ENCODE data around the gene ECI1. TPM values are rescaled to one million over a fixed set of nuclear protein-coding genes. Genes with fewer than 3 reads are reported as not detected.
"Not testable (repeated sequence)": the region's sequence is repeated elsewhere in the genome, so short reads cannot be mapped to it uniquely, and the experiment has no call there.

Gene ECI1
- total RNA-seq, 4 donors from 2014 or later: 74.0 to 137 (median 79.3) TPM

DNA sequence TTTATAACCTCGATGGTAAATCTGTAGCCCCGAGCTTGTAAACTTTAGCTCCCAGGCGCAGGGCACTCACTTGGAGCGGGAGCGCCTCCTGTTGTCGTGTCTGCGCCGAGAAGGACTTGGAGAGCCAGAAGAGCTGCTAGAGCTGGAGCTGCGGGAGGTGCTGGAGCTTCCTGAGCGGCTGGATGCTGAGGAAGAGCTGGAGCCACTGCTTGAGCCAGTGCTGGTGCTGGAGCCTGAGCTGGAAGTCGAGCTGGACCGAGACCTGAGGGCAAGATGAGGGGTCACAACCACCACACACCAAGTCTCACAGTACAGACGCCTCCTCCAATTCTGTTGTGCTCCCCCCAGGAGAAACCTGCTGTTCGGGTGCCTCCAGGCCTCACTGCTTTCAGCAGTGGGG, 11.6 kb upstream of the ECI1 start:
- H3K4me1 ChIP-seq: peaks cover 18 to 19% of the 10 kb centered on the region in 2 donors
- H3K27ac ChIP-seq; H3K27me3 ChIP-seq; H3K4me3 ChIP-seq; DNase-seq; ATAC-seq; H3K9me3 ChIP-seq; in situ Hi-C loops (cut with MboI; ENCODE audit: low sequenced_read_pairs in 4 of 4): not testable (repeated sequence)
- intact Hi-C loops (cut with DNase I; ENCODE audit: low total_unique reads): loop anchor here (10.0 kb wide), 1 partner anchor 252 kb away; the partner anchor contains the start of gene ATP6V0C
- H3K36me3 ChIP-seq: peaks cover 6 to 59% of the 10 kb centered on the region in 2 donors

DNA sequence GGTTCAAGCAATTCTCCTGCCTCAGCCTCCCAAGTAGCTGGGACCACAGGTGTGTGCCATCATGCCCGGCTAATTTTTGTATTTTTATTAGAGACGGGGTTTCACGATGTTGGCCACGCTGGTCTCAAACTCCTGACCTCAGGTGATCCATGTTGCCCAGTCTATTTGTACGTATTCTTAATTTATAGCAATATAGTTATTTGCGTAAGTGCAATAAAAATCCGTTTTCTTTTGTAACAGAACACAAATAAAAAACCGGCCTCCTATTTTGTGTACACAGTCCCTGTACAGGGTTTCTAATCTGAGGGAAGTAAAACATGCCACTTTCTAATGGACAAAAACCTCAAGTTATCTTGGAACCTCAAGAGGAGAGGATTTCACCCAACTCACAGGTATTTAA, 8.9 kb upstream of the ECI1 start:
- TF ChIP-seq, protein P1, sequence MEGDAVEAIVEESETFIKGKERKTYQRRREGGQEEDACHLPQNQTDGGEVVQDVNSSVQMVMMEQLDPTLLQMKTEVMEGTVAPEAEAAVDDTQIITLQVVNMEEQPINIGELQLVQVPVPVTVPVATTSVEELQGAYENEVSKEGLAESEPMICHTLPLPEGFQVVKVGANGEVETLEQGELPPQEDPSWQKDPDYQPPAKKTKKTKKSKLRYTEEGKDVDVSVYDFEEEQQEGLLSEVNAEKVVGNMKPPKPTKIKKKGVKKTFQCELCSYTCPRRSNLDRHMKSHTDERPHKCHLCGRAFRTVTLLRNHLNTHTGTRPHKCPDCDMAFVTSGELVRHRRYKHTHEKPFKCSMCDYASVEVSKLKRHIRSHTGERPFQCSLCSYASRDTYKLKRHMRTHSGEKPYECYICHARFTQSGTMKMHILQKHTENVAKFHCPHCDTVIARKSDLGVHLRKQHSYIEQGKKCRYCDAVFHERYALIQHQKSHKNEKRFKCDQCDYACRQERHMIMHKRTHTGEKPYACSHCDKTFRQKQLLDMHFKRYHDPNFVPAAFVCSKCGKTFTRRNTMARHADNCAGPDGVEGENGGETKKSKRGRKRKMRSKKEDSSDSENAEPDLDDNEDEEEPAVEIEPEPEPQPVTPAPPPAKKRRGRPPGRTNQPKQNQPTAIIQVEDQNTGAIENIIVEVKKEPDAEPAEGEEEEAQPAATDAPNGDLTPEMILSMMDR (IDR thresholded peaks at IDR 0.05 in 4 of 5, conservative IDR thresholded peaks at IDR 0.05 in 1 of 5): no peak
- Histone ChIP-seq H3K4me3 (no peak overlapping the region), H3K27ac (no peak overlapping the region), H3K27me3 (no peaks in the 10 kb centered on the region), H3K9me3 (no peaks in the 10 kb centered on the region), H3K36me3 (peaks cover 6 to 87% of the 10 kb centered on the region in 2 donors), H3K4me1 (peaks cover under 1 to 3% of the 10 kb centered on the region in 2 donors)
- DNase-seq: no peak
- no peak for ATAC-seq
- in situ Hi-C loops (cut with MboI; ENCODE audit: low sequenced_read_pairs in 4 of 4) (no loop called here), intact Hi-C loops (cut with DNase I; ENCODE audit: low total_unique reads) (loop anchor here (10.0 kb wide), 1 partner anchor 255 kb away; the partner anchor contains the start of gene ATP6V0C)

DNA sequence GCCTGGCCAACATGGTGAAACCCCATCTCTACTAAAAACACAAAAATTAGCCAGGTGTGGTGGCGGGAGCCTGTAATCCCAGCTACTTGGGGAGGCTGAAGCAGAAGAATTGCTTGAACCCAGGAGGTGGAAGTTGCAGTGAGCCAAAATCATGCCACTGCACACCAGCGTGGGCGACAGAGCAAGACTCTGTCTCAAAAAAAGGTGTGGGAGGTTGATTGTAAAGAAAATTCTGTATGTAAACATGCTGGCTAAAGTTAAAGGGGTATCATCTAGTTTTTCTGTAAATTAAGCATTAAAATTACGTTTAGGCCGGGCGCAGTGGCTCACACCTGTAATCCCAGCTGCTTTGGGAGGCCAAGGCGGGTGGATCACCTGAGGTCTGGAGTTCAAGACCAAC, 7.1 kb upstream of the ECI1 start:
- in situ Hi-C loops (cut with MboI; ENCODE audit: low sequenced_read_pairs in 4 of 4): not testable (repeated sequence)

DNA sequence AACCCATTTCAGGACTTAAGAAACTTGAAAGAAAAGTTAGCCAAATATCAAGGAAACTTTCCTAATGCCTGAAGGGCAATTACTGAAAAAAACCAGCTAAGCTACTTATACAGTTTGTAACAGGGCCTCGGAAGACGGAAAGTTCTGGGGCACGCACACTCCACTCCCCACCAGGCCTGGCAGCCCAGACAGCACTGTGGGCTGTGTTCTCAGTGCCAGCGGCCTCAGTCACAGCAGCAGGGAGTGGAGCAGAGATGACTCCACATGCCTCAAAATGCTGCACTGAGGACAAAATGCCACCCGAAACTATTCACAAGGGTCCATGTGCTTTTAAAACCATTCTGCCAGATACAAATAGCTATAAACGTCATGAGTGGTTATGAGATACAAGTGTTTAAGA, 6.3 kb upstream of the ECI1 start:
- no peak for DNase-seq
- H3K27ac ChIP-seq: no peak overlapping the region
- H3K4me1 ChIP-seq: no peaks in the 10 kb centered on the region
- no peaks in the 10 kb centered on the region for H3K9me3 ChIP-seq
- intact Hi-C loops (cut with DNase I; ENCODE audit: low total_unique reads): no loop called here
- H3K36me3 ChIP-seq: peaks cover 6 to 98% of the 10 kb centered on the region in 2 donors
- in situ Hi-C loops (cut with MboI; ENCODE audit: low sequenced_read_pairs in 4 of 4): no loop called here
- no peak overlapping the region for H3K4me3 ChIP-seq
- no peak for ATAC-seq
- H3K27me3 ChIP-seq: no peaks in the 10 kb centered on the region
- no peak for TF ChIP-seq POLR2A (IDR thresholded peaks at IDR 0.05)
- TF ChIP-seq, protein P1 (IDR thresholded peaks at IDR 0.05 in 4 of 5, conservative IDR thresholded peaks at IDR 0.05 in 1 of 5): no peak

More for the DNA sequence above, 7.1 kb upstream of the ECI1 start:
- H3K4me3 ChIP-seq; intact Hi-C loops (cut with DNase I; ENCODE audit: low total_unique reads); ATAC-seq; H3K9me3 ChIP-seq; H3K4me1 ChIP-seq; H3K27ac ChIP-seq; DNase-seq; H3K27me3 ChIP-seq: not testable (repeated sequence)
- peaks cover 6 to 98% of the 10 kb centered on the region in 2 donors for H3K36me3 ChIP-seq

DNA sequence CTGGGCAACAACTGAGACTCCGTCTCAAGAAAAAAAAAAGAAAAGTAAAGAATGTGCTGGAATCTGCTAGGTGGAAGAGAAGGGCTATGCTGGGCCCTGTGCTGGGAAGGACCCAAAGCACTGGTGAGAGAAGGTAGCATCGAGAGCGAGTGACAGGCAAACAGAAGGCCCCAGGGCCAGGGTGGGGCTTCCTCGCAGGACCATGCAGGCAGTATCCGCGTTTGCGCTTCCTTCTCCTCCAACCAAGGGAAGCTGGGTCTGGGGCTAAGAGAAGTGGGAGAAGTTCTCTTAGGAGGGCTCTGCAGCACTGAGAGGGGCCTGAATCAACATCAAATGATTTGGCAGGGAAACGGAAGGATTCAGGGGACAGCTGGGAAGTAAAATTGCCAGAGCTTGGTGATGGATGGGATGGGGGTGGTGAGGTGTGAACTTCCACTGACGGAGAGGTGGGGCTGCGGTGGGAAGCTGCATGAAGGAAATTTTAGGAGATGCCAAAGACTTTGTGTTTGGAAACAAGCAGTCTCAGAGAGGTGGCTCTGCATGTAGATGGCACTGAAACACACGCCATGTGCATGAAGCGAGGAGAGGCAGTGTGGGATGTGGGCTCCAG, 5.2 kb upstream of the ECI1 start:
- H3K36me3 ChIP-seq: peaks cover 2 to 89% of the 10 kb centered on the region in 2 donors
- ATAC-seq: no peak
- H3K27ac ChIP-seq: no peak overlapping the region
- no peaks in the 10 kb centered on the region for H3K9me3 ChIP-seq
- H3K4me1 ChIP-seq: peaks cover 9 to 10% of the 10 kb centered on the region in 2 donors
- intact Hi-C loops (cut with DNase I; ENCODE audit: low total_unique reads): no loop called here
- no peaks in the 10 kb centered on the region for H3K27me3 ChIP-seq
- in situ Hi-C loops (cut with MboI; ENCODE audit: low sequenced_read_pairs in 4 of 4): no loop called here
- no peak for DNase-seq
- TF ChIP-seq POLR2A (IDR thresholded peaks at IDR 0.05): no peak
- TF ChIP-seq, protein P1 (IDR thresholded peaks at IDR 0.05 in 4 of 5, conservative IDR thresholded peaks at IDR 0.05 in 1 of 5): no peak
- no peak overlapping the region for H3K4me3 ChIP-seq

DNA sequence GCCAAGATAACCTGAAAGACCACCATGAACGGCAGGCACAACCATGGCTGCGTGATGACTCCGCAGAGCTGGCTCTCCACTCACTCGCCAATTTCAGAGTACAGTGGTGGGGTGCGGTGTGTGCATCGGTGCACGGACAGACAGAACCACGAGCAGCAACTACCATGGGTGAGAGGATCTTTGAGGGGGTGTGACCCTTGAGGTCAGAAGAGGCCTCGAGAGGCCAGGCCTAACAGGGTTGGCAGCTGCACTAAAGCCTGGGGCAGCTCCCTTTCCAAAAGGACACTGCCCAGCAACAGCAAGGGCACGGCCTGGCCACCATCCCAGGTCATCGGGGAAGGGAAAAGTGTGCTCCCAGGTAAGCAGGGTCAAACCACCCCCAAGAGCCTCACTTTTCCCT, 1.9 kb upstream of the ECI1 start:
- ATAC-seq (no peak), DNase-seq (no peak)
- TF ChIP-seq, protein P1 (IDR thresholded peaks at IDR 0.05 in 4 of 5, conservative IDR thresholded peaks at IDR 0.05 in 1 of 5): no peak
- TF ChIP-seq POLR2A (IDR thresholded peaks at IDR 0.05): no peak
- intact Hi-C loops (cut with DNase I; ENCODE audit: low total_unique reads): no loop called here
- Histone ChIP-seq H3K4me3 (no peak overlapping the region), H3K4me1 (peaks cover 20 to 22% of the 10 kb centered on the region in 2 donors), H3K36me3 (peaks cover 0 to 57% of the 10 kb centered on the region in 2 donors), H3K9me3 (no peaks in the 10 kb centered on the region), H3K27ac (no peak overlapping the region), H3K27me3 (no peaks in the 10 kb centered on the region)
- in situ Hi-C loops (cut with MboI; ENCODE audit: low sequenced_read_pairs in 4 of 4): no loop called here

Measured in gastrocnemius medialis (tissue), 4 donors.